Measurements from ENCODE around the gene CHD6. TPM values are rescaled to one million over a fixed set of nuclear protein-coding genes. Genes with fewer than 3 reads are reported as not detected.

Gene CHD6
- total RNA-seq, 1 experiment from 2014 or later = 26.6 TPM

DNA sequence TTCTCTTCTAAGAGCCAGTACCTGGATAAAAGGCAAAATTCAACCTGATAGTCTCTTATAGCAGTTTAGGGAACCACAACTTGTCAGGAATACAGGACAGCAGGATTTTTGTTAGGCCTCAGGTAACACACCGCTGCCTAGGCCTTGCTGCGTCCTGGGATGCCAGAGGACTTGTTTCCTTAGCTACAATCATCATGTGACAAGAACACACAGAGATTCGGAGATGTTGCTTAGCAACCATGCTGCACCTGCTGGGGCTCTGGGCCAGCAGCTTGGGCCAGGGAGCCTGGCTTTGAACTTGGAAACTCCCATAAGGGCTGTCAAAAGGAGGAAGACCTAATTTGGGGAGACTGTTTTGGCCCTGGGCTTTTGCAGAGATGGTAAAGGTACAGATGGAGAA is 36.1 kb upstream of the CHD6 start (continued):
- TF ChIP-seq TCF7L2 (IDR thresholded peaks at IDR 0.05; ENCODE audit: borderline replicate concordance, extremely low read depth, insufficient read depth, insufficient read length) (no peak), SRF (IDR thresholded peaks at IDR 0.05; ENCODE audit: low read depth) (no peak), POLR2A (IDR thresholded peaks at IDR 0.05; ENCODE audit: borderline replicate concordance, extremely low read depth, insufficient read depth, insufficient read length) (no peak), EGR1 (IDR thresholded peaks at IDR 0.05; ENCODE audit: low read depth) (no peak), POLR2AphosphoS5 (IDR thresholded peaks at IDR 0.05; ENCODE audit: low read depth, low read length) (no peak)

DNA sequence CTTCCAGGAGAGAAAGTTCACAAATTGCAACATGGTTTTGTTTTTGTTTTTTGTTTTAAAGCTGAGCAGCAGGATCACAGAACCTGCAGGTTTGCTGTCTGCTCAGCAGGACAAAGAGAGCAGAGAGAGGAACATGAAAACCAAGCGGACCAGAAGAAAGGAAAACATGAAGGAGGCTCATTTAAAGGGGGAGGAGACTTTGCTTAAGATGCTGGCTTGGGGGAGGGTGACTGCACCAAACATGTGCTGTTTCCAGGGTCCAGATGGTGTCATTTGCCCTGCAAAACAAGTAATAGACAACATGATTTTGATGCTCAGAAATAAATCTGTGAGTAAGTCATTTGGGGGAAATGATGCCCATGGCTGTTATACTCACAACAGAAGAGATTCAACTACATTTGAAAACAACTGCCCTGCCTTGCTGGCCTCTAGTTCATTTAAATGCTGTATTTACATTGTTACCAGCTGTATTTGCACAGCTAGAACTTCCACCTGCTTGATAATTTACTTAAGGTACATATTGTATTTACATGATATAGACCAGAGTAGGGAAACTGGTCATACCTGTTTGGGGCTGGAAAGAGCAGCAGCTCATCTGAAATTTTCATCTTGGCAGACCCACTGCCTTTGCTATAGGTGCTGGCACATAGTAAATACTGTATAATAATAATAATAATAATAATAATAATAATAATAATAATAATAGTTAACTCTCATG is 32.2 kb upstream of the CHD6 start:
- no peaks in the 10 kb centered on the region for H4K20me1 ChIP-seq (ENCODE audit: insufficient read depth)
- no peak overlapping the region for H3K4me2 ChIP-seq (ENCODE audit: low read length)
- BruUV-seq (replicated peaks) = no TSS peak
- no peaks in the 10 kb centered on the region for H3K79me2 ChIP-seq (ENCODE audit: insufficient read depth, low read length)
- H2AFZ ChIP-seq (ENCODE audit: low read depth, low read length, poor library complexity, severe bottlenecking) = no peak overlapping the region
- ChIA-PET POLR2A (no interaction called here), RAD21 (ENCODE audit: low non-redundant PET in 1 of 2, low total read pairs in 2 of 2, uncharacterized antibody in 2 of 2, unreplicated experiment in 2 of 2) (no interaction called here), CTCF (no interaction called here)
- H3K27me3 ChIP-seq (ENCODE audit: insufficient read depth, low read length) = peaks cover 41% of the 10 kb centered on the region
- ATAC-seq = no peak
- H3K4me3 ChIP-seq (replicated peaks in 1 of 2; ENCODE audit: low read depth in 1 of 2, low read length in 2 of 2) = no peak overlapping the region
- H3K9ac ChIP-seq (ENCODE audit: low read length) = no peak overlapping the region
- intact Hi-C loops (cut with micrococcal nuclease) = no loop called here
- no peaks in the 10 kb centered on the region for H3K9me3 ChIP-seq (ENCODE audit: control insufficient read depth in 1 of 2, insufficient read depth in 1 of 2, low read depth in 1 of 2, low read length in 2 of 2)
- no peaks in the 10 kb centered on the region for H3K9me2 ChIP-seq (ENCODE audit: insufficient read depth)
- no peak for DNase-seq (ENCODE audit: low read depth, low spot score)
- H3K36me3 ChIP-seq (ENCODE audit: control insufficient read depth in 1 of 2, insufficient read depth in 2 of 2, low read length in 2 of 2) = no peaks in the 10 kb centered on the region
- H3K27ac ChIP-seq (ENCODE audit: low read depth, low read length) = no peak overlapping the region
- TF ChIP-seq POLR2AphosphoS5 (IDR thresholded peaks at IDR 0.05; ENCODE audit: low read depth, low read length) (no peak), TCF7L2 (IDR thresholded peaks at IDR 0.05; ENCODE audit: borderline replicate concordance, extremely low read depth, insufficient read depth, insufficient read length) (no peak), SRF (IDR thresholded peaks at IDR 0.05; ENCODE audit: low read depth) (no peak), ZFX (IDR thresholded peaks at IDR 0.05) (no peak), CEBPB (IDR thresholded peaks at IDR 0.05; ENCODE audit: low read depth) (no peak), JUND (IDR thresholded peaks at IDR 0.05) (no peak), ELF1 (IDR thresholded peaks at IDR 0.05; ENCODE audit: borderline replicate concordance, low read depth) (no peak), POLR2A (IDR thresholded peaks at IDR 0.05; ENCODE audit: borderline replicate concordance, extremely low read depth, insufficient read depth, insufficient read length) (no peak)
- TF ChIP-seq, protein P1, sequence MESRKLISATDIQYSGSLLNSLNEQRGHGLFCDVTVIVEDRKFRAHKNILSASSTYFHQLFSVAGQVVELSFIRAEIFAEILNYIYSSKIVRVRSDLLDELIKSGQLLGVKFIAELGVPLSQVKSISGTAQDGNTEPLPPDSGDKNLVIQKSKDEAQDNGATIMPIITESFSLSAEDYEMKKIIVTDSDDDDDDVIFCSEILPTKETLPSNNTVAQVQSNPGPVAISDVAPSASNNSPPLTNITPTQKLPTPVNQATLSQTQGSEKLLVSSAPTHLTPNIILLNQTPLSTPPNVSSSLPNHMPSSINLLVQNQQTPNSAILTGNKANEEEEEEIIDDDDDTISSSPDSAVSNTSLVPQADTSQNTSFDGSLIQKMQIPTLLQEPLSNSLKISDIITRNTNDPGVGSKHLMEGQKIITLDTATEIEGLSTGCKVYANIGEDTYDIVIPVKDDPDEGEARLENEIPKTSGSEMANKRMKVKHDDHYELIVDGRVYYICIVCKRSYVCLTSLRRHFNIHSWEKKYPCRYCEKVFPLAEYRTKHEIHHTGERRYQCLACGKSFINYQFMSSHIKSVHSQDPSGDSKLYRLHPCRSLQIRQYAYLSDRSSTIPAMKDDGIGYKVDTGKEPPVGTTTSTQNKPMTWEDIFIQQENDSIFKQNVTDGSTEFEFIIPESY (IDR thresholded peaks at IDR 0.05; ENCODE audit: extremely low read depth, insufficient replicate concordance, low read length) = no peak
- H3K4me1 ChIP-seq (ENCODE audit: control insufficient read depth in 1 of 2, insufficient read depth in 2 of 2, low read length in 2 of 2) = no peaks in the 10 kb centered on the region

All from HCT116 (cell line).